ENCODE measurements around the gene PRDM16. TPM values are rescaled to one million over a fixed set of nuclear protein-coding genes. Genes with fewer than 3 reads are reported as not detected.

The PRDM16 gene
- total RNA-seq, 4 donors from 2014 or later = 5.4 to 13.2 (median 7.7) TPM

- H3K36me3 ChIP-seq = no peaks in the 10 kb centered on the region
- no peak for DNase-seq
- H3K4me3 ChIP-seq = no peak overlapping the region
- no peaks in the 10 kb centered on the region for H3K27me3 ChIP-seq
- peaks cover 0 to 14% (median 0%) of the 10 kb centered on the region in 4 donors for H3K4me1 ChIP-seq
- no peak overlapping the region for H3K27ac ChIP-seq
- no peaks in the 10 kb centered on the region for H3K9me3 ChIP-seq
- TF ChIP-seq CTCF (IDR thresholded peaks at IDR 0.05) (no peak), POLR2A (IDR thresholded peaks at IDR 0.05) (no peak)
Measured at GRCh38 chr1:3310718-3311400, 241.9 kb downstream of the PRDM16 start.

GRCh38 chr1:3311711-3312110 lies 242.7 kb downstream of the PRDM16 start:
- Histone ChIP-seq H3K36me3 (no peaks in the 10 kb centered on the region), H3K4me3 (no peak overlapping the region), H3K27ac (no peak overlapping the region), H3K9me3 (no peaks in the 10 kb centered on the region), H3K27me3 (no peaks in the 10 kb centered on the region), H3K4me1 (peaks cover 0 to 14% (median 0%) of the 10 kb centered on the region in 4 donors)
- TF ChIP-seq CTCF (IDR thresholded peaks at IDR 0.05) (no peak), POLR2A (IDR thresholded peaks at IDR 0.05) (no peak)
- no peak for DNase-seq

- Histone ChIP-seq H3K36me3 (no peaks in the 10 kb centered on the region), H3K9me3 (no peaks in the 10 kb centered on the region), H3K4me3 (no peak overlapping the region), H3K27ac (peak overlapping the region in 3 of 4 donors; percentile 28 to 93 (median 85)), H3K4me1 (peaks cover 0 to 14% (median 0%) of the 10 kb centered on the region in 4 donors), H3K27me3 (no peaks in the 10 kb centered on the region)
- no peak for DNase-seq
- no peak for TF ChIP-seq CTCF (IDR thresholded peaks at IDR 0.05)
- no peak for TF ChIP-seq POLR2A (IDR thresholded peaks at IDR 0.05)
Measured at GRCh38 chr1:3312310-3312897, 243.4 kb downstream of the PRDM16 start.

GRCh38 chr1:3312898-3313575 lies 244.0 kb downstream of the PRDM16 start:
- Histone ChIP-seq H3K9me3 (no peaks in the 10 kb centered on the region), H3K4me3 (no peak overlapping the region), H3K36me3 (no peaks in the 10 kb centered on the region), H3K27ac (peak overlapping the region; percentile 58 to 93 (median 78)), H3K27me3 (no peaks in the 10 kb centered on the region), H3K4me1 (peaks cover 0 to 14% (median 0%) of the 10 kb centered on the region in 4 donors)
- no peak for TF ChIP-seq POLR2A (IDR thresholded peaks at IDR 0.05)
- TF ChIP-seq CTCF (IDR thresholded peaks at IDR 0.05) = no peak
- peak; percentile 38 to 85 (median 70) for DNase-seq

GRCh38 chr1:3313576-3313950 lies 244.6 kb downstream of the PRDM16 start:
- H3K27ac ChIP-seq = peak overlapping the region; percentile 58 to 93 (median 78)
- no peak overlapping the region for H3K4me3 ChIP-seq
- no peaks in the 10 kb centered on the region for H3K27me3 ChIP-seq
- peak in 2 of 3 donors; percentile 30 to 71 for DNase-seq
- no peaks in the 10 kb centered on the region for H3K36me3 ChIP-seq
- TF ChIP-seq CTCF (IDR thresholded peaks at IDR 0.05) (no peak), POLR2A (IDR thresholded peaks at IDR 0.05) (no peak)
- no peaks in the 10 kb centered on the region for H3K9me3 ChIP-seq
- H3K4me1 ChIP-seq = peaks cover 0 to 14% (median 0%) of the 10 kb centered on the region in 4 donors
